ENCODE results near the gene SUB1.

Gene SUB1

DNA sequence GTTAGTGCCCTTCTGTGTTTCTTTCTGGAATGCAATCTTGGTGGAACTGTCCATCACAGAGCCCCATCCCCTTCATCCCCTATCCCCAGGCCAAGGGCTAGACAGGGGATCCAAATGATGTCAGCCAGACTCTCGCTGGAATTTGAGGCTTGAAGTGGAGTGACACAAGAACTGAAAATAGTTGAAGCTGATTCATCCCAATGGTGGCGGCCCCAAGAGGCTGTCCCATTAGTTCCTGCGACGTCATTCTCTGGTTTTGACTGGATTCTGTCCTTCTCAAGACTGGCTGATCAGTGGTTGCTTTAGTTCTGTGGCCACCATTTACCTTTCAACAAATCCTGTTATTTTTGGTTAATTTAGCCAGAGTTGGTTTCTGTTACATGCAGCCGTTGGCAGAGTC lies 59.9 kb downstream of the SUB1 start:
- DNase-seq (ENCODE audit: low read depth) = peak; percentile 35

GRCh38 chr5:32646061-32646969 lies 61.0 kb downstream of the SUB1 start:
- DNase-seq (ENCODE audit: low read depth) = no peak

DNA sequence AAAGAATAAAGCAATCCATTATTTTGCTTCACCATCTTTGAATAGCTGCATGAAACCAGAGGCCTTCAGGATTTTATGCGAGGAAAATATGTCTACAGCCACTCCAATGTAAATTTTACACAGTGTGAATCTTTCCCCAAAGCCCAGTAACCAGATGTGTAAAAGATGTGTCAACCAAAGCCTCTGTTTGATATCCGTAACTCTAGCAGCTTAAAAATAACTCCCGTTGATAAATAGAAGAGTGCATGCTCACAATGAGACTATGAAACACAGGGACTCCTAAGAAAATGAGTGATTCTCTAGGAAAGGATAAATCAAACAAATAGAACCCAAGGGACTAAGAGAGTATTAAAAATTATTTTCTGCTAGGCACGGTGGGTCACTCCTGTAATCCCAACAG lies 65.7 kb downstream of the SUB1 start:
- no peak for DNase-seq (ENCODE audit: low read depth)

DNA sequence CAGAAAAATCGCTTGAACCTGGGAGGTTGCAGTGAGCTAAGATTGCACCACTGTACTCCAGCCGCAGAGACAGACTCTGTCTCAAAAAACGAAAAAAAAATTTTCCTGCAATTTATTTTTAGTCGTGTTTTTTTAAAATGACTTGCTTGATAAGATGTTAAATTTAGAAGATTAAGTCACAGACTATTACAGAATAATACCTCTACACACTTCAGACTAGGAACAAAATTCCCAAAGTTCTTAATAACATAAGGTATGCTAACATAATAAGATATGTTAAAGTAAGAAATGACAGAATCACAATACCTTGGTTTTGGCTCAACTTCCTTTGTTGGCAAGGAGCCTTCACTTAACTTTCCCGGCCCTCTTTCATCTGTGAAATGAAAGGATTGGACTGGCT lies 66.3 kb downstream of the SUB1 start:
- no peak for DNase-seq (ENCODE audit: low read depth)

Data from EH (cell line).